Upper lobe of left lung (tissue), 6 donors: ENCODE data around the gene UGT2B15. TPM values are rescaled to one million over a fixed set of nuclear protein-coding genes. Genes with fewer than 3 reads are reported as not detected.
"Not testable (repeated sequence)": the region's sequence is repeated elsewhere in the genome, so short reads cannot be mapped to it uniquely, and the experiment has no call there.

ENCODE experiments used
- ATAC-seq, 2 donors: fragments of 200-7000 bp; cut with Tn5 transposase; one replicate each; pipeline ENCODE4 v1.9.1; 2022; ENCODE audit warnings: mild to moderate bottlenecking in 2 of 2, moderate library complexity in 2 of 2; ENCODE audit not compliant: low FRiP score in 2 of 2
- DNase-seq, 2 donors: peaks; one replicate each; pipeline ENCODE4 v3.0.0-alpha.2; 2019 to 2020
- H3K27ac ChIP-seq, 4 donors: fragments of 200-600 bp; sonication (generic); one replicate each; pipeline ENCODE4 v1.5.1; 2016 to 2019
- H3K27me3 ChIP-seq, 4 donors: fragments of 200-600 bp; sonication (generic); one replicate each; pipeline ENCODE4 v1.5.1; 2017 to 2019
- H3K36me3 ChIP-seq, 4 donors: fragments of 200-600 bp; sonication (generic); one replicate each; pipeline ENCODE4 v1.5.1; 2016 to 2019
- H3K4me1 ChIP-seq, 4 donors: fragments of 200-600 bp; sonication (generic); one replicate each; pipeline ENCODE4 v1.5.1; 2018 to 2019
- H3K4me3 ChIP-seq, 4 donors: fragments of 200-600 bp; sonication (generic); one replicate each; pipeline ENCODE4 v1.5.1; 2017 to 2019; ENCODE audit warnings: mild to moderate bottlenecking in 2 of 4, moderate library complexity in 1 of 4
- H3K9me3 ChIP-seq, 4 donors: fragments of 200-600 bp; sonication (generic); one replicate each; pipeline ENCODE4 v1.5.1; 2018 to 2019
- CTCF ChIP-seq, 6 experiments: fragments of 450-650 bp in 4 of 6; fragments of 200-600 bp in 2 of 6; sonication (generic) in 2 of 6; IDR thresholded peaks; one replicate each; pipeline ENCODE4 v1.5.1; 2016 to 2019; ENCODE audit warnings: antibody characterized with exemption in 6 of 6
- EP300 ChIP-seq, 4 donors: sonication (generic); formaldehyde crosslinking; IDR thresholded peaks; one replicate each; pipeline ENCODE4 v1.5.1; 2017; ENCODE audit warnings: antibody characterized with exemption in 4 of 4, control low read depth in 2 of 4
- POLR2A ChIP-seq, 4 donors: fragments of 450-650 bp; IDR thresholded peaks; one replicate each; pipeline ENCODE4 v1.5.1; 2016 to 2017; ENCODE audit warnings: antibody characterized with exemption in 4 of 4, mild to moderate bottlenecking in 2 of 4
- POLR2AphosphoS5 ChIP-seq, 2 donors: sonication (generic); formaldehyde crosslinking; IDR thresholded peaks; one replicate each; pipeline ENCODE4 v1.5.1; 2017; ENCODE audit warnings: antibody characterized with exemption in 2 of 2
- WGBS, 2 donors: methylation state at CpG; one replicate each; pipeline ENCODE4 v1.1.5; 2017 to 2018; 5-methylcytosine and 5-hydroxymethylcytosine counted together
- total RNA-seq, 6 donors: library from RNA; depleted of rRNA in 4 of 6; stranded (reverse); fragments of >200 nt in 4 of 6; gene quantifications; one replicate each; pipeline versions ENCODE4 v1.1.0 to v1.2.1, GENCODE V29; 2016 to 2021
- donor health status: DM: no; HTN: no; CAD: no; lungs with moderate emphysema.
- donor health status: DM: no; HTN: yes; CAD: no; lungs with severe emphysema.

The UGT2B15 gene
- total RNA-seq, 6 donors from 2014 or later = 0.14 to 0.34 TPM; not detected in 4

DNA sequence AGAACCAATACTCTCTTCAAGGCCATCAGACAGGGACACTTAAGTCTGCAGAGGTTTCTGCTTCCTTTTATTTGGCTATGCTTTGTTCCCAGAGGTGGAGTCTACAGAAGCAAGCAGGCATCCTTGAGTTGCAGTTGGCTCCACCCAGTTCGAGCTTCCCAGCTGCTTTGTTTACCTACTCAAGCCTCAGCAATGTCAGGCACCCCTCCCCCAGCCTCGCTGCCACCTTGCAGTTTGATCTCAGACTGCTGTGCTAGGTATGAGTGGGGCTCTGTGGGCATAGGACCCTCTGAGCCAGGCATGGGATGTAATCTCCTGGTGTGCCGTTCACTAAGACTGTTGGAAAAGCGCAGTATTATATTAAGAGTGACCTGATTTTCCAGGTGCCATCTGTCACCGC, 12.6 kb upstream of the UGT2B15 start:
- 71 to 76% methylated on average over 5 of the region's 5 CpGs for WGBS, 2 donors
- no peak overlapping the region for H3K4me3 ChIP-seq
- no peak for ATAC-seq

GRCh38 chr4:68681298-68681697, 10.8 kb upstream of the UGT2B15 start:
- not testable (repeated sequence) for H3K27ac ChIP-seq, H3K9me3 ChIP-seq
- WGBS, 2 donors = 76 to 90% methylated on average over 3 of the region's 3 CpGs

More for the DNA sequence above, 12.6 kb upstream of the UGT2B15 start:
- TF ChIP-seq POLR2A (IDR thresholded peaks at IDR 0.05) (no peak), EP300 (IDR thresholded peaks at IDR 0.05) (no peak), CTCF (IDR thresholded peaks at IDR 0.05) (no peak), POLR2AphosphoS5 (IDR thresholded peaks at IDR 0.05) (no peak)
- H3K27ac ChIP-seq = no peak overlapping the region
- no peak for DNase-seq
- H3K36me3 ChIP-seq = no peaks in the 10 kb centered on the region
- no peaks in the 10 kb centered on the region for H3K4me1 ChIP-seq
- no peaks in the 10 kb centered on the region for H3K9me3 ChIP-seq
- no peaks in the 10 kb centered on the region for H3K27me3 ChIP-seq

DNA sequence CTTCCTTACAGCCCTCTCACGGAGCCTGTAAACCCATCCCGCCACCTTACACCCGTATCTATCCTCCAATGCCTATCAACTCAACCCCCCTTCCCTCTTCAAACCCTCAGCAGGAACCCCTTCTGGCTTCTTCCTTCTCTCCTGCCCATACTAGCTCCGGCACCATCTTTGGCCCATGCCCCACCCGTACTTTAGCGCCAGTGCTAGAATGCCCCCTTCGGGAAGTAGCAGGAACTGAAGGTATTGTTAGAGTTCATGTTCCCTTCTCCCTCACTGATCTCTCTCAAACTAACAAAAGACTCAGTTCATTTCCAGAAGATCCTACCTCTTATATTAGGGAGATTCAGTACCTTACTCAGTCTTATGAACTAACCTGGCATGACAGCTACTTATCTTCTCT, 2.7 kb upstream of the UGT2B15 start:
- no peak overlapping the region for H3K4me3 ChIP-seq
- no peaks in the 10 kb centered on the region for H3K27me3 ChIP-seq
- TF ChIP-seq POLR2AphosphoS5 (IDR thresholded peaks at IDR 0.05) (no peak), POLR2A (IDR thresholded peaks at IDR 0.05) (no peak), EP300 (IDR thresholded peaks at IDR 0.05) (no peak), CTCF (IDR thresholded peaks at IDR 0.05) (no peak)
- ATAC-seq (no peak), DNase-seq (no peak)
- no peaks in the 10 kb centered on the region for H3K9me3 ChIP-seq
- H3K27ac ChIP-seq = no peak overlapping the region
- H3K36me3 ChIP-seq = no peaks in the 10 kb centered on the region
- 93 to 94% methylated on average over 7 of the region's 7 CpGs for WGBS, 2 donors
- H3K4me1 ChIP-seq = no peaks in the 10 kb centered on the region

More at GRCh38 chr4:68681298-68681697, 10.8 kb upstream of the UGT2B15 start:
- not testable (repeated sequence) for H3K4me1 ChIP-seq, H3K27me3 ChIP-seq, H3K36me3 ChIP-seq, H3K4me3 ChIP-seq, ATAC-seq, DNase-seq

DNA sequence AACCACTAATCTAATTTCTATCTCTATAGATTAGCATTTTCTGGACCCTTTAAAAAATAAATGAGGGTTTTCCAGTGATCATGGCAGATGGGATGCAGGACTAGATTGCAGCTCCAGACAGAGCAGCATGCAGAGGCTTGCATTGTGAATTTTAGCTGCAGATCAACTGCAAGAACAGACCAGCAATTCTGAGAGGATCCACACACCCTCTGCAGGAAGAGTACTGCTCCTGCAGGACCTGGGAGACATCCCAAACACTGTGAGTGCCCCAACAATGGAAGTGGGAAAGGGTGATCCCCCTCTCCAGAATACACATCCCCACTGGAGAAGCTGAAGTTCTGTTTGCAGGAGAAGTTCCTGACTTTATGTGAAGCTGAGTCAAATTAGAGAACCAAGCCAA, 765 bp upstream of the UGT2B15 start:
- DNase-seq, H3K4me1 ChIP-seq, H3K36me3 ChIP-seq, H3K4me3 ChIP-seq, ATAC-seq, H3K9me3 ChIP-seq, H3K27ac ChIP-seq, H3K27me3 ChIP-seq: not testable (repeated sequence)

GRCh38 chr4:68668537-68669163, 1.8 kb downstream of the UGT2B15 start:
- not testable (repeated sequence) for H3K27me3 ChIP-seq, H3K4me3 ChIP-seq, H3K4me1 ChIP-seq, H3K27ac ChIP-seq, DNase-seq, H3K36me3 ChIP-seq, ATAC-seq, H3K9me3 ChIP-seq

DNA sequence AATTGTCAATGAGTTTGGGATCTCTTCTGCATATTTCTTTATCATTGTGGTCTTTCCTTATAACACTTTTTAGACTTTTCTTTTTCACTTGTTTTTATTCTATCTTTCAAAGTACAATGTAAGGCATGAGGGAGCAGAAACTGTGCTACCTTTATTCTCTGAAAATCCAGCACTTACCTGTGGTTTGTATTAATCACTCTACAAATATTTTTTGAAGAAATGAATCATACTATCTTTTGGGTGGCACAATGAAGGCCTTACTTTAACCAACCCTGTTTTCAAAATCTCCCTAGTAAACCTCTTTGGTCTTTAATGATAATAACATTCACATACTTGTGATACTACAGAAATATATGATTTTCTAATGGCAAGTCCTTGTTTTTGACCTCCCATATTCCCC, 2.9 kb downstream of the UGT2B15 start:
- not testable (repeated sequence) for H3K9me3 ChIP-seq, H3K27ac ChIP-seq, H3K27me3 ChIP-seq, H3K4me3 ChIP-seq, H3K4me1 ChIP-seq, H3K36me3 ChIP-seq, ATAC-seq, DNase-seq

DNA sequence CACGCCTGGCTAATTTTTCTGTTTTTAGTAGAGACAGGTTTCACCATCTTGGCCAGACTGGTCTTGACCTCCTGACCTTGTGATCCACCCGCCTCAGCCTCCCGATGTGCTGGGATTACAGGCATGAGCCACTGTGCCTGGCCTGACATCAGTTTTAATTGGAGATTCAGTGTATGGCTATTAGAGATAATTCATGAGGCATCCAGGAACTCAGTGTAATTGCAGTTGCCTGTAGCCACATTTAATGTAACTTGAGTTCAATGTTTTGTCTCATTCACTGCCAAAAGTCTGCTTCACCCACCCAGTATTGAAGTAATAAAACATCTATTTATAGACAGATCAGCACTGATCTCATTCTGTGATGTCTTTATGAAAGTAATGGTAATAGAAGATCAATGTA, 5.7 kb downstream of the UGT2B15 start:
- H3K27ac ChIP-seq, H3K4me1 ChIP-seq, H3K4me3 ChIP-seq, ATAC-seq, DNase-seq, H3K27me3 ChIP-seq, H3K36me3 ChIP-seq, H3K9me3 ChIP-seq: not testable (repeated sequence)
- 65 to 72% methylated on average over 3 of the region's 3 CpGs for WGBS, 2 donors

- no CpG with 5 or more reads among the region's 1 CpG for WGBS, 2 donors
- not testable (repeated sequence) for DNase-seq
These were observed 7.4 kb downstream of the UGT2B15 start for GRCh38 chr4:68662836-68663574.

More at GRCh38 chr4:68662836-68663574, 7.4 kb downstream of the UGT2B15 start:
- not testable (repeated sequence) for H3K4me1 ChIP-seq, H3K36me3 ChIP-seq, H3K4me3 ChIP-seq, H3K27ac ChIP-seq, H3K9me3 ChIP-seq, H3K27me3 ChIP-seq, ATAC-seq
